PFSK-1 (cell line): ENCODE measurements around the gene PLK5.

ENCODE experiments used
- FOXP2 ChIP-seq: optimal IDR thresholded peaks from 2 replicates; pipeline ENCODE3; 2011; ENCODE audit warnings: borderline replicate concordance, control low read depth, inconsistent platforms; ENCODE audit not compliant: insufficient read depth; ENCODE audit errors: extremely low read length, extremely low read depth
- POLR2AphosphoS5 ChIP-seq: IDR thresholded peaks from 2 replicates; pipeline ENCODE4 v1.6.1; 2012; ENCODE audit warnings: low read depth, mild to moderate bottlenecking, control low read depth, low read length, moderate library complexity
- SIN3A ChIP-seq: IDR thresholded peaks from 2 replicates; pipeline ENCODE4 v1.6.1; 2012; ENCODE audit warnings: mild to moderate bottlenecking, low read length, moderate library complexity, borderline replicate concordance; ENCODE audit not compliant: insufficient read depth
- TAF1 ChIP-seq: IDR thresholded peaks from 2 replicates; pipeline ENCODE4 v1.6.1; 2012; ENCODE audit warnings: low read length, control low read depth, borderline replicate concordance; ENCODE audit not compliant: insufficient read depth
- TF ChIP-seq, protein P1 (sequence below), 2 experiments: IDR thresholded peaks; 2 replicates each; pipeline versions ENCODE4 v1.6.1 to v1.8.0; 2011 to 2012; ENCODE audit warnings: low read depth in 2 of 2, low read length in 2 of 2, control low read depth in 1 of 2, inconsistent platforms in 1 of 2, mild to moderate bottlenecking in 1 of 2, moderate library complexity in 1 of 2; ENCODE audit not compliant: insufficient read depth in 1 of 2

DNA sequence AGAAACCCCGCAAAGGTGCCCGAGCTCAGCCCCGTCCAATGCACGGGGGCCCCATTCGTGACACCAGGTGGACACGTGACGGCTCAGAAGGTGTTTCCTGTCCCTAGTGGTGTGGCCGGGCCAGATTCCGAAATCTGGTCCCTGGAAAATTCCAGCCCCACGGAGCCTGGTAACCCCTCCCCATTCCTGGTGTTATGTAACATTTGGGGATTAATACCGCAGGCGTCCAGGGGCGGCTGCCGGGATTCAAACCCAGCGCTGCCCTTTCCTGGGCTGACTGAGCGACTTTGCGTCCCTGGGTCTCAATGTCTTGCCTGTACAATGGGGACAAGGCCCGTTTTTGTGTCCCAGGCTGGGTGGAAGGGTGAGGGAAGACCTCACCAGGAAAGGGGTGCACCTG is 1.0 kb upstream of the PLK5 start:
- no peak for TF ChIP-seq TAF1
- TF ChIP-seq, protein P1, sequence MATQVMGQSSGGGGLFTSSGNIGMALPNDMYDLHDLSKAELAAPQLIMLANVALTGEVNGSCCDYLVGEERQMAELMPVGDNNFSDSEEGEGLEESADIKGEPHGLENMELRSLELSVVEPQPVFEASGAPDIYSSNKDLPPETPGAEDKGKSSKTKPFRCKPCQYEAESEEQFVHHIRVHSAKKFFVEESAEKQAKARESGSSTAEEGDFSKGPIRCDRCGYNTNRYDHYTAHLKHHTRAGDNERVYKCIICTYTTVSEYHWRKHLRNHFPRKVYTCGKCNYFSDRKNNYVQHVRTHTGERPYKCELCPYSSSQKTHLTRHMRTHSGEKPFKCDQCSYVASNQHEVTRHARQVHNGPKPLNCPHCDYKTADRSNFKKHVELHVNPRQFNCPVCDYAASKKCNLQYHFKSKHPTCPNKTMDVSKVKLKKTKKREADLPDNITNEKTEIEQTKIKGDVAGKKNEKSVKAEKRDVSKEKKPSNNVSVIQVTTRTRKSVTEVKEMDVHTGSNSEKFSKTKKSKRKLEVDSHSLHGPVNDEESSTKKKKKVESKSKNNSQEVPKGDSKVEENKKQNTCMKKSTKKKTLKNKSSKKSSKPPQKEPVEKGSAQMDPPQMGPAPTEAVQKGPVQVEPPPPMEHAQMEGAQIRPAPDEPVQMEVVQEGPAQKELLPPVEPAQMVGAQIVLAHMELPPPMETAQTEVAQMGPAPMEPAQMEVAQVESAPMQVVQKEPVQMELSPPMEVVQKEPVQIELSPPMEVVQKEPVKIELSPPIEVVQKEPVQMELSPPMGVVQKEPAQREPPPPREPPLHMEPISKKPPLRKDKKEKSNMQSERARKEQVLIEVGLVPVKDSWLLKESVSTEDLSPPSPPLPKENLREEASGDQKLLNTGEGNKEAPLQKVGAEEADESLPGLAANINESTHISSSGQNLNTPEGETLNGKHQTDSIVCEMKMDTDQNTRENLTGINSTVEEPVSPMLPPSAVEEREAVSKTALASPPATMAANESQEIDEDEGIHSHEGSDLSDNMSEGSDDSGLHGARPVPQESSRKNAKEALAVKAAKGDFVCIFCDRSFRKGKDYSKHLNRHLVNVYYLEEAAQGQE (IDR thresholded peaks at IDR 0.05; ENCODE audit: insufficient read depth in 1 of 2, low read depth in 2 of 2, low read length in 2 of 2): no peak
- TF ChIP-seq SIN3A: no peak
- no peak for TF ChIP-seq POLR2AphosphoS5
- TF ChIP-seq FOXP2: no peak
